Body of pancreas (tissue), 4 donors: Measurements from ENCODE around the gene TMEM235.

Experiments used
- POLR2A ChIP-seq, 3 donors: fragments of 450-650 bp; IDR thresholded peaks; one replicate each; pipeline ENCODE4 v1.6.1; 2016; ENCODE audit warnings: antibody characterized with exemption in 3 of 3, mild to moderate bottlenecking in 2 of 3
- TF ChIP-seq, protein P1 (sequence below), 7 experiments: fragments of 450-650 bp in 4 of 7; fragments of 200-600 bp in 3 of 7; sonication (generic) in 3 of 7; IDR thresholded peaks; one replicate each; pipeline ENCODE4 v1.5.1; 2016 to 2019; ENCODE audit warnings: antibody characterized with exemption in 7 of 7

DNA sequence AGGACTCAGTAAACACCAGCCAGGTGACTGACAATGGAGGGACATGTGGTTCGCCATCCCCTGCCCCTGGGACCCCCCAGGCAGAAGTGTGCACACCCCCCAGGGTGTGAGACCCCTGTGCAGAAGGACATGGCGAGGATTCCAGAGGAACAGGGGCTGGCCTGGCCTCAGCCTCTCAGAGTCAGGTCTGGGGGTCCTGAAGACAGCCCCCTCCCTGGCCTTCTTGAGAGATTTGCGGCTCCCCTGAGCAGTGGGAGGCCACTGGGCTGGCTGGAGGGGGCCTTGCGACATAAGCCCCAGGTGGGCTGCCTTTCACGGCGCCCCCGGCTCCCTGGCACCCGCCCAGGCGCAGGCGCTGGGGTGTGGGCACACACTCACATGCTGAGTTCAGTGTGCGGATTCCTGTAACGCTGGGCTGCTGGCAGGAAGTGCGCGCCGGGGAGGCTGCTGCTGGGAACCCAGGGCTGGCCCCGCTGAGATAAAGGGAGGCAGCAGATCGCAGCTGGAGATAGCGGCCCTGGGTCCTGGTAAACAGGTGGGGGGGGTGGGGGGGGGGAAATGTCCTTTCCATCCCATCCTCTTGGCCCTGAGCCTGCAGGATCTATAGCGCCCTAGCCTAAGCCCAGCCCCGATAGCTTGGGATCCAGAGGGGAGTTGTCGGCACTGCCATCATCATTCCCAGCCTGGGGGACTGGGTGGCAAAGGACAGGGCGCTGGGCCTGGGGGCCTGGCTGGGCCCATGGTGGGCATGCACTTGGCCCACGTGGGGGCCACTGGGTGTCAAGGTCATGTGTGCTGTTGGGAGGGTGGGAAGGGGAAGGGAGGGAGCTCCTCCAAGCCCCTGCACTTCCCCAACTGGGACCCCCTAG lies 27.1 kb downstream of the TMEM235 start:
- TF ChIP-seq, protein P1, sequence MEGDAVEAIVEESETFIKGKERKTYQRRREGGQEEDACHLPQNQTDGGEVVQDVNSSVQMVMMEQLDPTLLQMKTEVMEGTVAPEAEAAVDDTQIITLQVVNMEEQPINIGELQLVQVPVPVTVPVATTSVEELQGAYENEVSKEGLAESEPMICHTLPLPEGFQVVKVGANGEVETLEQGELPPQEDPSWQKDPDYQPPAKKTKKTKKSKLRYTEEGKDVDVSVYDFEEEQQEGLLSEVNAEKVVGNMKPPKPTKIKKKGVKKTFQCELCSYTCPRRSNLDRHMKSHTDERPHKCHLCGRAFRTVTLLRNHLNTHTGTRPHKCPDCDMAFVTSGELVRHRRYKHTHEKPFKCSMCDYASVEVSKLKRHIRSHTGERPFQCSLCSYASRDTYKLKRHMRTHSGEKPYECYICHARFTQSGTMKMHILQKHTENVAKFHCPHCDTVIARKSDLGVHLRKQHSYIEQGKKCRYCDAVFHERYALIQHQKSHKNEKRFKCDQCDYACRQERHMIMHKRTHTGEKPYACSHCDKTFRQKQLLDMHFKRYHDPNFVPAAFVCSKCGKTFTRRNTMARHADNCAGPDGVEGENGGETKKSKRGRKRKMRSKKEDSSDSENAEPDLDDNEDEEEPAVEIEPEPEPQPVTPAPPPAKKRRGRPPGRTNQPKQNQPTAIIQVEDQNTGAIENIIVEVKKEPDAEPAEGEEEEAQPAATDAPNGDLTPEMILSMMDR (IDR thresholded peaks at IDR 0.05) = no peak
- no peak for TF ChIP-seq POLR2A (IDR thresholded peaks at IDR 0.05)
